HepG2 (cell line): ENCODE data around the gene STRBP. TPM values are rescaled to one million over a fixed set of nuclear protein-coding genes. Genes with fewer than 3 reads are reported as not detected.

Experiments
- ATAC-seq: fragments of 200-7000 bp; cut with Tn5 transposase; 3 replicates; pipeline ENCODE4 v1.9.1; 2020; ENCODE audit warnings: mild to moderate bottlenecking, moderate library complexity
- BruUV-seq: library from RNA; stranded (reverse); fragments of 400-500 nt; replicated peaks from 2 replicates; lab custom pipeline; 2021; lab: Mats Ljungman, UMichigan
- CTCF ChIA-PET: fragments of 300-600 bp; formaldehyde crosslinking; extraction: SDS; loops from one replicate; lab custom pipeline; 2021; ENCODE audit warnings: low total read pairs, inconsistent platforms, low intra/inter-chr PET ratio; lab: Yijun Ruan, JAX
- POLR2A ChIA-PET: fragments of 350-600 bp; sonication (Branson Sonifier 250); formaldehyde crosslinking; loops from one replicate; lab custom pipeline; 2020; ENCODE audit warnings: antibody characterized with exemption, inconsistent platforms; lab: Yijun Ruan, JAX
- DNase-seq: peaks from one replicate; pipeline ENCODE4 v3.0.0-alpha.2; 2015; ENCODE audit warnings: low spot score
- FAIRE-seq: peaks from 3 replicates; lab custom pipeline; 2011; peaks lifted over from hg19 to GRCh38; lab: Jason Lieb, UNC
- H2AFZ ChIP-seq: one replicate; pipeline ENCODE4 v1.6.1; 2011; ENCODE audit warnings: low read length, inconsistent platforms
- H3K27ac ChIP-seq: fragments of 300-600 bp; 3 replicates; pipeline ENCODE4 v1.8.0; 2011; ENCODE audit warnings: mixed run types, mild to moderate bottlenecking, mixed read lengths, low read length, inconsistent platforms; ENCODE audit not compliant: insufficient read depth; ENCODE audit errors: extremely low read length
- H3K27me3 ChIP-seq, 2 experiments: fragments of 200-600 bp in 1 of 2; 2 replicates in 1 of 2; 3 replicates in 1 of 2; pipeline versions ENCODE4 v1.6.0 to v1.8.0; 2011; ENCODE audit warnings: low read length in 2 of 2, mild to moderate bottlenecking in 2 of 2, moderate library complexity in 2 of 2, inconsistent platforms in 1 of 2; ENCODE audit not compliant: insufficient read depth in 2 of 2, control insufficient read depth in 1 of 2
- H3K36me3 ChIP-seq, 2 experiments: fragments of 200-600 bp in 1 of 2; replicated peaks in 1 of 2; 2 replicates in 1 of 2; 3 replicates in 1 of 2; pipeline versions ENCODE4 v1.5.1 to v1.8.0; 2011; ENCODE audit warnings: low read length in 2 of 2, inconsistent platforms in 1 of 2; ENCODE audit not compliant: insufficient read depth in 2 of 2, control insufficient read depth in 1 of 2
- H3K4me1 ChIP-seq: 2 replicates; pipeline ENCODE4 v1.5.1; 2012; ENCODE audit warnings: low read length, inconsistent platforms; ENCODE audit not compliant: insufficient read depth
- H3K4me2 ChIP-seq: 2 replicates; pipeline ENCODE4 v1.6.0; 2011; ENCODE audit warnings: low read depth, low read length, inconsistent platforms
- H3K4me3 ChIP-seq, 3 experiments: fragments of 200-600 bp in 1 of 3; sonication (generic), shearing (Covaris generic) in 1 of 3; replicated peaks in 1 of 3; 2 replicates each; pipeline ENCODE4 v1.5.1; 2011 to 2016; ENCODE audit warnings: low read length in 3 of 3, inconsistent platforms in 2 of 3, low read depth in 2 of 3, mild to moderate bottlenecking in 2 of 3, control low read depth in 1 of 3, mixed read lengths in 1 of 3; ENCODE audit not compliant: insufficient read depth in 1 of 3
- H3K79me2 ChIP-seq: one replicate; pipeline ENCODE4 v1.6.1; 2011; ENCODE audit warnings: low read length, inconsistent platforms; ENCODE audit not compliant: insufficient read depth
- H3K9ac ChIP-seq: 2 replicates; pipeline ENCODE4 v1.6.0; 2011; ENCODE audit warnings: mild to moderate bottlenecking, low read depth, low read length, inconsistent platforms; ENCODE audit not compliant: insufficient read depth
- H3K9me3 ChIP-seq: 2 replicates; pipeline ENCODE4 v1.5.1; 2012; ENCODE audit warnings: mild to moderate bottlenecking, low read length
- H4K20me1 ChIP-seq: 2 replicates; pipeline ENCODE4 v1.6.0; 2011; ENCODE audit warnings: inconsistent platforms, mild to moderate bottlenecking, low read length, moderate library complexity; ENCODE audit not compliant: insufficient read depth
- CHCHD3 ChIP-seq: sonication (generic); formaldehyde crosslinking; IDR thresholded peaks from 2 replicates; pipeline ENCODE4 v1.8.0; 2022; ENCODE audit warnings: mild to moderate bottlenecking, missing genetic modification reagents, moderate library complexity
- HNF4A ChIP-seq: sonication (generic); formaldehyde crosslinking; IDR thresholded peaks from 2 replicates; pipeline ENCODE4 v1.4.0; 2020; ENCODE audit warnings: missing genetic modification reagents
- JARID2 ChIP-seq: sonication (generic); formaldehyde crosslinking; IDR thresholded peaks from 2 replicates; pipeline ENCODE4 v1.8.1; 2023; ENCODE audit warnings: missing genetic modification reagents, inconsistent platforms; ENCODE audit not compliant: insufficient replicate concordance
- NFKB2 ChIP-seq: sonication (generic); formaldehyde crosslinking; IDR thresholded peaks from 2 replicates; pipeline ENCODE4 v1.4.0; 2020; ENCODE audit warnings: missing genetic modification reagents, borderline replicate concordance
- TBX3 ChIP-seq: fragments of 450-650 bp; IDR thresholded peaks from 2 replicates; pipeline ENCODE4 v1.6.1; 2017; ENCODE audit warnings: antibody characterized with exemption, mild to moderate bottlenecking, inconsistent platforms, borderline replicate concordance
- THAP8 ChIP-seq: sonication (generic); formaldehyde crosslinking; IDR thresholded peaks from 2 replicates; pipeline ENCODE4 v1.5.1; 2020; ENCODE audit warnings: missing genetic modification reagents, mild to moderate bottlenecking, borderline replicate concordance
- ZBTB40 ChIP-seq, 2 experiments: fragments of 450-650 bp in 1 of 2; sonication (generic) in 1 of 2; formaldehyde crosslinking in 1 of 2; IDR thresholded peaks; 2 replicates each; pipeline versions ENCODE4 v1.6.1 to v1.8.0; 2016 to 2022; ENCODE audit warnings: antibody characterized with exemption in 1 of 2, mild to moderate bottlenecking in 1 of 2, missing genetic modification reagents in 1 of 2
- ZFP36L2 ChIP-seq: sonication (generic); formaldehyde crosslinking; IDR thresholded peaks from 2 replicates; pipeline ENCODE4 v1.4.0; 2020; ENCODE audit warnings: missing genetic modification reagents
- ZNF513 ChIP-seq: sonication (generic); formaldehyde crosslinking; conservative IDR thresholded peaks from 2 replicates; pipeline ENCODE4 v1.5.0; 2020; ENCODE audit warnings: missing genetic modification reagents
- ZNF720 ChIP-seq: sonication (generic); formaldehyde crosslinking; IDR thresholded peaks from 2 replicates; pipeline ENCODE4 v1.4.0; 2020; ENCODE audit warnings: missing genetic modification reagents
- ZNF891 ChIP-seq: sonication (generic); formaldehyde crosslinking; IDR thresholded peaks from 2 replicates; pipeline ENCODE4 v1.5.0; 2020; ENCODE audit warnings: mild to moderate bottlenecking, missing genetic modification reagents
- WGBS: methylation state at CpG from one replicate; pipeline ENCODE4 v1.1.6; 2017; ENCODE audit warnings: low lambda C conversion rate; 5-methylcytosine and 5-hydroxymethylcytosine counted together
- in situ Hi-C: cut with HindIII; loops from 2 replicates; pipeline ENCODE4 v1.10.0; 2017; ENCODE audit warnings: low pct_unique_long_range_greater_than_20kb; ENCODE audit not compliant: extremely low pct_ligation_motif_present
- intact Hi-C: fragments of 100-400 bp; cut with micrococcal nuclease; formaldehyde crosslinking; loops from one replicate; pipeline ENCODE4 v1.10.0; 2022; ENCODE audit not compliant: unreplicated experiment
- polyA plus RNA-seq, 8 experiments: library from polyadenylated mRNA; depleted of rRNA in 3 of 8; stranded (reverse) in 7 of 8; unstranded in 1 of 8; fragments of >200 nt; fragmentation: Illumina TruSeq in 4 of 8; extraction: Trizol in 4 of 8; gene quantifications; 2 replicates each; pipeline versions ENCODE4 v1.2.1 to v1.2.3, GENCODE V29; 2011 to 2016; ENCODE audit warnings: low read depth in 4 of 8, missing spikeins in 1 of 8, mixed read lengths in 1 of 8; ENCODE audit not compliant: insufficient read depth in 1 of 8
- total RNA-seq, 5 experiments: library from RNA; depleted of rRNA; stranded (reverse); fragments of >200 nt; fragmentation: Illumina TruSeq; extraction: Trizol; gene quantifications; 2 replicates each; pipeline ENCODE4 v1.2.3, GENCODE V29; 2016; ENCODE audit warnings: low read depth in 1 of 5

STRBP gene
- total and polyA plus RNA-seq, 2 of the 13 experiments (the other 11 are each of a cell fraction or from before 2014, with no cell fraction given): 14.5 to 38.5 TPM

DNA sequence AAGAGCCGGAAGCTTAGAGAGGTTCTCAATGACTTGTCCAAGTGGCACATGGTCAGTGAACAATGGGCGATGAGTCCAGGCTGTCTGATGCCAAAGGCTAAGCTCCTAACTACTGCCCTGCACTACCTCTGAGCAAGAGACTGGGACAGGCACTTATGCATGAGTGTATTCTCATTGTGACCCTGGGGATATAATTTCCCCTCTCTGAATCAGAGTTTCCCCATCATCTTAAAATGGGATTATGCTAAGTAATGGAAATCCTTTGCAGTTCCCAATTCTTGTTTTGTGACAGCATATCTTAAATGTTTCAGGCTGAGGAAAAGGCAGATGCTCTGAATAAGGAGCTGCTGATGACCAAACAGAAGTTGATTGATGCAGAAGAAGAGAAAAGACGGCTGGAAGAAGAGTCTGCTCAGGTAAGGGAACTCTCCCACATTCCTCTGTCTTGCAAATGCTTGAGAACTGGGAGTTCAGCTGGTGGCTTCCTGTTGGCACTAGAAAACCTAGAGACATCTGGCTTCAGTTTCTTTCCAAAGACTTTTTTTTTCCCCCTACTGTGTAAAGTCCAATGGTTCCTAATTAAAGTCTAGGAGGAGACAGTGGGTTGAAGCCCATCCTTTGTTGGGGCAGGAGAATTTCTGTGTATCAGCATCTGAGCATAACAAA is 170.8 kb downstream of the STRBP start (continued):
- no peak for TF ChIP-seq ZNF513 (CRISPR knock-in tag)
- no peak for TF ChIP-seq ZNF720 (CRISPR knock-in tag)

DNA sequence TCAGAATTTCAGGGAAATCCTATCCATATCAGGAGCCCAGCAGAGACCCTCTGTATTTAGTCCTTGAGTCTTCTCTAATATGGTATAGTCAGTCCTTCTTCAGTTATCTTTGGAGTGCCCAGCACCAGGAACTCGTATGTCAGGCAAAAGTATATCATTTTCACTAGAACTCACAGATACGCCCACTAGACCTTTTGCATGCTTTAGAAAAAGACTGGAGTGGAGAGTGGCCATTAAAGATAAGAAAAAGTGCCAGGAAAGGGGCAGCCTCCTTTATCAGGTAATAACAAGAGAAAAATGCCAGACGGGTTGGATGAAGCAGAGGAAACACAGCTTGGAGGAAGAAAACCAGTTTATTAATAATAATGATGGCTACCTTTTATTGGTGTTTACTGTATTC is 171.4 kb downstream of the STRBP start:
- CTCF ChIA-PET: no interaction called here
- no TSS peak for BruUV-seq
- H3K4me2 ChIP-seq: no peak overlapping the region
- in situ Hi-C loops (no loop called here), intact Hi-C loops (no loop called here)
- H3K27ac ChIP-seq: peak overlapping the region; percentile 12
- no peak for DNase-seq
- POLR2A ChIA-PET: no interaction called here
- H3K27me3 ChIP-seq: no peaks in the 10 kb centered on the region
- no peaks in the 10 kb centered on the region for H3K79me2 ChIP-seq
- H3K36me3 ChIP-seq: peaks cover 15 to 45% of the 10 kb centered on the region in 2 experiments
- no peak for FAIRE-seq
- no peak overlapping the region for H3K4me3 ChIP-seq
- no peak overlapping the region for H2AFZ ChIP-seq
- no peaks in the 10 kb centered on the region for H3K9me3 ChIP-seq
- no peak for ATAC-seq
- no peak overlapping the region for H3K9ac ChIP-seq
- H4K20me1 ChIP-seq: no peaks in the 10 kb centered on the region
- 98% methylated on average over 2 of the region's 3 CpGs for WGBS
- H3K4me1 ChIP-seq: peaks cover 51% of the 10 kb centered on the region
- no peak for TF ChIP-seq HNF4A (CRISPR knock-in tag)
- TF ChIP-seq JARID2: no peak
- no peak for TF ChIP-seq ZBTB40 (IDR thresholded peaks at IDR 0.05)
- TF ChIP-seq ZBTB40 (CRISPR knock-in tag; IDR thresholded peaks at IDR 0.05): no peak
- TF ChIP-seq THAP8 (CRISPR knock-in tag): no peak
- TF ChIP-seq ZFP36L2 (CRISPR knock-in tag): no peak
- TF ChIP-seq ZNF891 (CRISPR knock-in tag): no peak
- no peak for TF ChIP-seq NFKB2 (CRISPR knock-in tag)
- no peak for TF ChIP-seq TBX3
- no peak for TF ChIP-seq CHCHD3 (CRISPR knock-in tag)
